ENCODE data around the gene ADD1.
A peak's percentile ranks its signal among the peaks of the same experiment; 100 is the strongest.

Gene ADD1

DNA sequence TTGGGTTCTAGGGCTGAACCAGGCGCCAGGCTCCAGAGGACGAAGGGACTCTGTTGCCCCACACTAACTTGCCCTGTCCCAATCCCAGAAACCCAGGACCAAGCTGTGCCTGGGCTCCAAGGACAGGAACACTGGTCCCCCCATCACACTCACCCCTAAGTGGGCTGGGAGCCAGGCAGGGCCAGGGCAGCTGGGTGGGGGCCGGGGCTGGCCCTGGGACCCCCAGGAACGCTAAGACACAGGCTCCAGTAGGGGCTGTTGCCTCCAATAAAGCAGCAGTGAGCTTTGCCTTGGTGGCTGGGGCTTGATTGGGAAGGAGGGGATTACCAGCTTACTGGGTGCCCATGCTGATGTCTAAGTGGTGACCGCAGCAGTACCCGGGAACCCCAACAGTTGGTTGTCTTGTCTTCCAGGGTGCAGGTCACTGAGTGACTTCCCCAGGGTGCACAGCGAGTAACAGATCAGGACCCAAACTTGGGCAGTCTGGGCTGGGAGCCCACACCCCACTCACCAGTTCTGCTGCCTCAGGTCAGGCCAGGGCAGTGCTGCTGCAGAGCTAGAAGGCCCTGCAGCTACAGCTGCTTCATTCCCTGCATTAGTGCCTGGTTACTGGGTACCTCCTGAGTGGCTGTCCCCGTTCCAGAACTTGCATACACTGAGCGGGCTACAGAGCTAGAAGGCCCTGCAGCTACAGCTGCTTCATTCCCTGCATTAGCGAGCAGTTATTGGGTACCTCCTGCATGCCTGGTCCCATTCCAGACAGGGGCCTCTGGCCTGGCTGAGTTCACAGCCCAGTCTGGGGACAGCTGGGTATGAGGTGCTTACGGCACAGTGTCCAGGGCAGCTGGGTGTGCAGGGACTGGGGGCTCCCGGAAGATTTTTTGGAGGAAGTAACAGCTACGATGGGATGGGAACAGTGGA, 9.4 kb upstream of the ADD1 start:
- Histone ChIP-seq H3K36me3 (ENCODE audit: insufficient read depth, insufficient read length, low read length) (peaks cover 73% of the 10 kb centered on the region), H3K4me3 (ENCODE audit: insufficient read length, low read depth) (no peak overlapping the region), H3K9ac (ENCODE audit: insufficient read length, low read depth) (no peak overlapping the region), H3K9me3 (ENCODE audit: insufficient read depth, low read length) (peaks cover 3% of the 10 kb centered on the region; the same call in 1 of the 2 replicates), H3K27me3 (ENCODE audit: insufficient read depth, insufficient read length) (no peaks in the 10 kb centered on the region), H3K4me1 (ENCODE audit: insufficient read depth, insufficient read length) (peaks cover 9% of the 10 kb centered on the region)
- DNase-seq (ENCODE audit: low read depth, low spot score), result no peak
- no peak for TF ChIP-seq SUZ12 (IDR thresholded peaks at IDR 0.05; ENCODE audit: extremely low read depth, insufficient read depth, insufficient read length)
- no peak for TF ChIP-seq ZNF274 (IDR thresholded peaks at IDR 0.05; ENCODE audit: low read depth, low read length)
- TF ChIP-seq YY1 (IDR thresholded peaks at IDR 0.05; ENCODE audit: insufficient read depth, insufficient read length), result no peak

DNA sequence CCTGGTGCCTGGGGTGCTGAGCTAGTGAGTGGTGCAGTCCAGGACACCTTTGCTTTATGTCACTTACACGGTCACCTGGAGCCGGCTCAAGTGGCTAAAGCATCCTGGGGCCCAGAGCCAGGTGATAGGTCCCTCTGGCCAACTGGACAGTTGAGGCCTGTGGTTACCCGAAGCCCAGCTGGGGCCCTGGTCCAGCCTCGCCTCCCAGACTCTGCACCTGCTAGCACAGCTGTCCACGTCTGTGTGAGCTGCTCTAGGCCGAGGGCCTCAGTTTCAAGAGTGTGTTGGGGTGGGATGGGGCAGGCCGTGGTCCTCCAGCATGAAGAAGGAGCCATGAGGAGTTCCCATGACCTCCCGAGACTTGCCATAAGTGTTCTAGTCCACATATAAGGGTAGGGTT, 7.7 kb upstream of the ADD1 start:
- no peak for DNase-seq (ENCODE audit: low read depth, low spot score)
- Histone ChIP-seq H3K27me3 (ENCODE audit: insufficient read depth, insufficient read length) (no peaks in the 10 kb centered on the region), H3K9me3 (ENCODE audit: insufficient read depth, low read length) (peaks cover 17% of the 10 kb centered on the region), H3K9ac (ENCODE audit: insufficient read length, low read depth) (no peak overlapping the region), H3K36me3 (ENCODE audit: insufficient read depth, insufficient read length, low read length) (peaks cover 56% of the 10 kb centered on the region), H3K4me1 (ENCODE audit: insufficient read depth, insufficient read length) (peaks cover 5% of the 10 kb centered on the region), H3K4me3 (ENCODE audit: insufficient read length, low read depth) (no peak overlapping the region)
- TF ChIP-seq SUZ12 (IDR thresholded peaks at IDR 0.05; ENCODE audit: extremely low read depth, insufficient read depth, insufficient read length) (no peak), ZNF274 (IDR thresholded peaks at IDR 0.05; ENCODE audit: low read depth, low read length) (no peak), YY1 (IDR thresholded peaks at IDR 0.05; ENCODE audit: insufficient read depth, insufficient read length) (no peak)

DNA sequence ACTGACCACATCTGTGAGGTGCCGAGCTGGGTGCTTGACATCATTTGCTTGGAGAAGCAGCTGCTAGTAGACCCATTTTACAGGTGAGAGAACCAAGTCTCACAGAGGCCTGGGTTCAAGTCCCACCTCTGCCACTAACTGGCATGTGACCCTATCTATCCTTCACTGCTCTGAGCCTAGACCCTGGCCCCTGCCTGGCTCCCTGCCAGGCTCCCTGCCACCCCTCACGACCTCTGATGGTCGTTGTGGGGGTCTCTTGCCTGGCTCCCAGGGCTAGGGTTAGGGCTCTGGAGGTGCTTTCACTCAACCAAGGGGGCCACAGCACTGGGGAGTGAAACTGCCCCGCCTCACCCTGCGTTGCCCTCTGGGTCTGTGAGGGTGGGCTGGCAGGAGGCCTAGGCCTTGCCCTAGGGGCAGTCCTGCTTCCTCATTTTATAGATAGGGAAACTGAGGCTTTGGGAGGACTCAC, 7.2 kb upstream of the ADD1 start:
- no peak for DNase-seq (ENCODE audit: low read depth, low spot score)
- no peak overlapping the region for H3K4me3 ChIP-seq (ENCODE audit: insufficient read length, low read depth)
- TF ChIP-seq ZNF274 (IDR thresholded peaks at IDR 0.05; ENCODE audit: low read depth, low read length) (no peak), SUZ12 (IDR thresholded peaks at IDR 0.05; ENCODE audit: extremely low read depth, insufficient read depth, insufficient read length) (no peak), YY1 (IDR thresholded peaks at IDR 0.05; ENCODE audit: insufficient read depth, insufficient read length) (no peak)

DNA sequence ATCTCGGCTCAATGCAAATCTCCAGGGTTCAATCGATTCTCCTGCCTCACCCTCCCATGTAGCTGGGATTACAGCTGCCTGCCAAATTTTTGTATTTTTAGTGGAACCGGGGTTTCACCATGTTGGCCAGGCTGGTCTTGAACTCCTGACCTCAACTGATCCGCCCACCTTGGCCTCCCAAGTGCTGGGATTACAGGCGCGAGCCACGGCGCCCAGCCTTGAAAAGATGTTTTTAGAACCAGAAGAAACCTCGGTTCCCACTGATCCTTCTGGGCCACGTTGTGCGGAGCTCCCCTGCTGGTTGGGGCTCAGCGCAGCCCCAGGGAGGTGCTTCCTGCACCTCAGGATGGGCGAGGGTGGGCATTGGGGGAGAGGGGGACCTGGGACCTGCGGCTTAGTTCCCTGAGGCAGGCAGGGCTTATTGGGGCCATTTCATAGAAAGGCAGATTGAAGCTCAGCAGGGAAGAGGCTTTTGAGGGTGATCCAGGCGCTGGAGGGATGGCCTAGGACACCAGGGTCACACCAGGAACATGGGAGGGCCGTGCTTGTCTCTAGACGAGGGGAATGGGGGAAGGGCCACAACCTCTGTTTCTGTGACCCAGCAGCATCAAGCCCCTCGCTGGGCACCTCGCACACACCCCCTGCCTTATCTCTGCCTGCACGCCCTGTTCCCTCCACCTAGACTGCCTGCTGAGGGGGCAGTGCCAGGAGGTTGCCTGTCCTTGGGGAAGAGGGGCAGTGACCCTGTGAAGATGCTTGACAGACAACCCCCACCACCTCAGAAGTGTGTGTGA, 6.3 kb upstream of the ADD1 start:
- peak overlapping the region; percentile 26 for H3K9ac ChIP-seq (ENCODE audit: insufficient read length, low read depth)

More for the DNA sequence above, 7.2 kb upstream of the ADD1 start:
- Histone ChIP-seq H3K9ac (ENCODE audit: insufficient read length, low read depth) (no peak overlapping the region), H3K36me3 (ENCODE audit: insufficient read depth, insufficient read length, low read length) (peaks cover 52% of the 10 kb centered on the region), H3K4me1 (ENCODE audit: insufficient read depth, insufficient read length) (peaks cover 5% of the 10 kb centered on the region), H3K9me3 (ENCODE audit: insufficient read depth, low read length) (peaks cover 17% of the 10 kb centered on the region), H3K27me3 (ENCODE audit: insufficient read depth, insufficient read length) (no peaks in the 10 kb centered on the region)

DNA sequence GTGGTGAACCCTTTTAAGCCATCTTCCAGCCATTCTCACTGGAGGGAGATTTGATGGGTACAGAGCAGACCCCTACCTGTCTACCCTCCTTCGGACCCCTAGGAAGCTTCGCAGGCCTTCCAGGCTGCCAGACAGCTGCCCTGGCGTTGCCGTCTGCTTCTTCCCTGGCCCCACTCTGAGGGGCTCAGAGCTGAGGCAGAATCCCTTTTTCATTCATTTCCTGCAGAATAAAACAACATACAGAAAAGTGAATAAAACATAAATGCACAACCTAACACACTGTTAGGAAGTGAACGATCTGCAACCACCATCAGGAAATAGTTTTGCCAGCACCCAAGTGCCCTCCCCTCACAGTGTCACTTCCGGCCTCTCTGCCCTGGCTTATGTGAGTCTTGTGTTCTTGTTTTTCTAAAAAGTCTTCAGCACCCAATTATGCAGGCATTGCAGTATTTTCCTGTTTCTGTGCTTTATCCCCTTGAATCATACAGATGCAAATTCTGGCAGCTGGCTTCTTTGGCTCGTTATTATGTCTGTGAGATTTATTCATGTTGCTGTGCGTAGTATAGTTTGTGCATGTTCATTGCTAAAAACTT, 5.6 kb upstream of the ADD1 start:
- TF ChIP-seq YY1 (IDR thresholded peaks at IDR 0.05; ENCODE audit: insufficient read depth, insufficient read length) (no peak), ZNF274 (IDR thresholded peaks at IDR 0.05; ENCODE audit: low read depth, low read length) (no peak), SUZ12 (IDR thresholded peaks at IDR 0.05; ENCODE audit: extremely low read depth, insufficient read depth, insufficient read length) (no peak)
- Histone ChIP-seq H3K9ac (ENCODE audit: insufficient read length, low read depth) (no peak overlapping the region), H3K27me3 (ENCODE audit: insufficient read depth, insufficient read length) (no peaks in the 10 kb centered on the region), H3K36me3 (ENCODE audit: insufficient read depth, insufficient read length, low read length) (peaks cover 36% of the 10 kb centered on the region), H3K9me3 (ENCODE audit: insufficient read depth, low read length) (peaks cover 17% of the 10 kb centered on the region), H3K4me3 (ENCODE audit: insufficient read length, low read depth) (no peak overlapping the region), H3K4me1 (ENCODE audit: insufficient read depth, insufficient read length) (peaks cover 5% of the 10 kb centered on the region)
- no peak for DNase-seq (ENCODE audit: low read depth, low spot score)

More for the DNA sequence above, 6.3 kb upstream of the ADD1 start:
- H3K27me3 ChIP-seq (ENCODE audit: insufficient read depth, insufficient read length), result no peaks in the 10 kb centered on the region
- H3K9me3 ChIP-seq (ENCODE audit: insufficient read depth, low read length), result peaks cover 17% of the 10 kb centered on the region
- no peak for DNase-seq (ENCODE audit: low read depth, low spot score)
- no peak overlapping the region for H3K4me3 ChIP-seq (ENCODE audit: insufficient read length, low read depth)
- H3K36me3 ChIP-seq (ENCODE audit: insufficient read depth, insufficient read length, low read length), result peaks cover 43% of the 10 kb centered on the region
- peaks cover 5% of the 10 kb centered on the region for H3K4me1 ChIP-seq (ENCODE audit: insufficient read depth, insufficient read length)
- TF ChIP-seq ZNF274 (IDR thresholded peaks at IDR 0.05; ENCODE audit: low read depth, low read length) (no peak), SUZ12 (IDR thresholded peaks at IDR 0.05; ENCODE audit: extremely low read depth, insufficient read depth, insufficient read length) (no peak), YY1 (IDR thresholded peaks at IDR 0.05; ENCODE audit: insufficient read depth, insufficient read length) (no peak)

DNA sequence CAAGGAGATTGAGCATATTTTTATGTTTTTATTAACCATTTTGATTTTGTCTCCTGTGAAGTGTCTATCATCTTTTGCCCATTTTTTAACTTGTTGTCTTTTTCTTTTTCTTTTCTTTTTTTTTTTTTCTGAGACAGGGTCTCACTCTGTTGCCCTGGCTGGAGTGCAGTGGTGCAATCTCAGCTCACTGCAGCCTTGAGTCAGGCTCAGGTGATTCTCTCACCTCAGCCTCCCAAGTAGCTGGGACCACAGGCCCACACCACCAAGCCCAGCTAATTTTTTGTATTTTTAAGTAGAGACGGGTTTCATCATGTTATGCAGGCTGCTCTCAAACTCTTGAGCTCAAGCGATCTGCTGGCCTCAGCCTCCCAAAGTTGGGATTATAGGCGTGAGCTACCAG, 4.6 kb upstream of the ADD1 start:
- TF ChIP-seq SUZ12 (IDR thresholded peaks at IDR 0.05; ENCODE audit: extremely low read depth, insufficient read depth, insufficient read length), result no peak
- TF ChIP-seq YY1 (IDR thresholded peaks at IDR 0.05; ENCODE audit: insufficient read depth, insufficient read length), result no peak
- no peak for TF ChIP-seq ZNF274 (IDR thresholded peaks at IDR 0.05; ENCODE audit: low read depth, low read length)
- H3K4me1 ChIP-seq (ENCODE audit: insufficient read depth, insufficient read length), result peaks cover 5% of the 10 kb centered on the region
- H3K9ac ChIP-seq (ENCODE audit: insufficient read length, low read depth), result no peak overlapping the region

More for the DNA sequence above, 4.6 kb upstream of the ADD1 start:
- peaks cover 26% of the 10 kb centered on the region for H3K36me3 ChIP-seq (ENCODE audit: insufficient read depth, insufficient read length, low read length)
- DNase-seq (ENCODE audit: low read depth, low spot score), result no peak
- H3K27me3 ChIP-seq (ENCODE audit: insufficient read depth, insufficient read length), result no peaks in the 10 kb centered on the region
- H3K4me3 ChIP-seq (ENCODE audit: insufficient read length, low read depth), result no peak overlapping the region
- H3K9me3 ChIP-seq (ENCODE audit: insufficient read depth, low read length), result peaks cover 17% of the 10 kb centered on the region

Measured in NT2/D1 (cell line).